OCI-M2 (cell line): ENCODE data around the gene DGCR8.

Source experiments
- DNase-seq: peaks from one replicate; lab custom pipeline; 2025; ENCODE audit not compliant: unreplicated experiment; lab: John Stamatoyannopoulos, UW

Gene DGCR8

GRCh38 chr22:20135806-20136602 is 56.0 kb downstream of the DGCR8 start:
- DNase-seq = no peak

GRCh38 chr22:20136603-20136873 is 56.5 kb downstream of the DGCR8 start:
- no peak for DNase-seq

GRCh38 chr22:20137113-20137512 is 57.1 kb downstream of the DGCR8 start:
- DNase-seq = no peak

- no peak for DNase-seq
Observed at GRCh38 chr22:20137671-20138416, 57.8 kb downstream of the DGCR8 start.

- DNase-seq = no peak
Observed at GRCh38 chr22:20138417-20138738, 58.3 kb downstream of the DGCR8 start.

GRCh38 chr22:20138868-20139267 is 58.8 kb downstream of the DGCR8 start:
- no peak for DNase-seq

- no peak for DNase-seq
Observed at GRCh38 chr22:20139391-20140106, 59.5 kb downstream of the DGCR8 start.

GRCh38 chr22:20140107-20140445 is 60.0 kb downstream of the DGCR8 start:
- no peak for DNase-seq

GRCh38 chr22:20140521-20140964 is 60.5 kb downstream of the DGCR8 start:
- DNase-seq = no peak

GRCh38 chr22:20141186-20142077 is 61.4 kb downstream of the DGCR8 start:
- no peak for DNase-seq

- no peak for DNase-seq
Observed at GRCh38 chr22:20142711-20143621, 62.9 kb downstream of the DGCR8 start.

- no peak for DNase-seq
Observed at GRCh38 chr22:20143883-20144665, 64.0 kb downstream of the DGCR8 start.

- DNase-seq = no peak
Observed at GRCh38 chr22:20145206-20145831, 65.3 kb downstream of the DGCR8 start.

- DNase-seq = no peak
Observed at GRCh38 chr22:20145832-20146223, 65.8 kb downstream of the DGCR8 start.

- DNase-seq = no peak
Observed at GRCh38 chr22:20146777-20147176, 66.7 kb downstream of the DGCR8 start.

- no peak for DNase-seq
Observed at GRCh38 chr22:20147237-20147988, 67.4 kb downstream of the DGCR8 start.

- DNase-seq = no peak
Observed at GRCh38 chr22:20148414-20148813, 68.4 kb downstream of the DGCR8 start.
